A673 (cell line): Measurements from ENCODE around the gene TMEM114.

ENCODE experiments used
- CTCF ChIP-seq: fragments of 300-800, 200-600 bp; sonication (generic); conservative IDR thresholded peaks from 2 replicates; pipeline ENCODE4 v1.5.1; 2017; ENCODE audit warnings: low read depth, mild to moderate bottlenecking, antibody characterized with exemption, low read length, moderate library complexity, mixed read lengths
- EZH2 ChIP-seq: fragments of 200-600 bp; sonication (generic); IDR thresholded peaks from 2 replicates; pipeline ENCODE4 v1.6.1; 2017; ENCODE audit warnings: borderline replicate concordance, low read depth, mild to moderate bottlenecking, mixed read lengths, antibody characterized with exemption, low read length; ENCODE audit not compliant: poor library complexity, severe bottlenecking

- no peak for TF ChIP-seq CTCF
- TF ChIP-seq EZH2: no peak
Observed at GRCh38 chr16:8589057-8589899, 1.0 kb downstream of the TMEM114 start.
